GM12873 (cell line): ENCODE data around the gene ITM2C.

Experiments used
- TF ChIP-seq, protein P1 (sequence below): IDR thresholded peaks from 2 replicates; pipeline ENCODE4 v1.5.1; 2012; ENCODE audit warnings: low read depth, mild to moderate bottlenecking, moderate library complexity, low read length, control low read depth; ENCODE audit not compliant: insufficient read depth; ENCODE audit errors: missing control alignments

ITM2C gene

GRCh38 chr2:230824406-230824978 is 40.2 kb upstream of the ITM2C start:
- TF ChIP-seq, protein P1, sequence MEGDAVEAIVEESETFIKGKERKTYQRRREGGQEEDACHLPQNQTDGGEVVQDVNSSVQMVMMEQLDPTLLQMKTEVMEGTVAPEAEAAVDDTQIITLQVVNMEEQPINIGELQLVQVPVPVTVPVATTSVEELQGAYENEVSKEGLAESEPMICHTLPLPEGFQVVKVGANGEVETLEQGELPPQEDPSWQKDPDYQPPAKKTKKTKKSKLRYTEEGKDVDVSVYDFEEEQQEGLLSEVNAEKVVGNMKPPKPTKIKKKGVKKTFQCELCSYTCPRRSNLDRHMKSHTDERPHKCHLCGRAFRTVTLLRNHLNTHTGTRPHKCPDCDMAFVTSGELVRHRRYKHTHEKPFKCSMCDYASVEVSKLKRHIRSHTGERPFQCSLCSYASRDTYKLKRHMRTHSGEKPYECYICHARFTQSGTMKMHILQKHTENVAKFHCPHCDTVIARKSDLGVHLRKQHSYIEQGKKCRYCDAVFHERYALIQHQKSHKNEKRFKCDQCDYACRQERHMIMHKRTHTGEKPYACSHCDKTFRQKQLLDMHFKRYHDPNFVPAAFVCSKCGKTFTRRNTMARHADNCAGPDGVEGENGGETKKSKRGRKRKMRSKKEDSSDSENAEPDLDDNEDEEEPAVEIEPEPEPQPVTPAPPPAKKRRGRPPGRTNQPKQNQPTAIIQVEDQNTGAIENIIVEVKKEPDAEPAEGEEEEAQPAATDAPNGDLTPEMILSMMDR = peak; percentile 69

GRCh38 chr2:230825354-230825753 is 39.4 kb upstream of the ITM2C start:
- TF ChIP-seq, protein P1 = no peak

GRCh38 chr2:230827774-230828271 is 36.9 kb upstream of the ITM2C start:
- TF ChIP-seq, protein P1 = no peak

DNA sequence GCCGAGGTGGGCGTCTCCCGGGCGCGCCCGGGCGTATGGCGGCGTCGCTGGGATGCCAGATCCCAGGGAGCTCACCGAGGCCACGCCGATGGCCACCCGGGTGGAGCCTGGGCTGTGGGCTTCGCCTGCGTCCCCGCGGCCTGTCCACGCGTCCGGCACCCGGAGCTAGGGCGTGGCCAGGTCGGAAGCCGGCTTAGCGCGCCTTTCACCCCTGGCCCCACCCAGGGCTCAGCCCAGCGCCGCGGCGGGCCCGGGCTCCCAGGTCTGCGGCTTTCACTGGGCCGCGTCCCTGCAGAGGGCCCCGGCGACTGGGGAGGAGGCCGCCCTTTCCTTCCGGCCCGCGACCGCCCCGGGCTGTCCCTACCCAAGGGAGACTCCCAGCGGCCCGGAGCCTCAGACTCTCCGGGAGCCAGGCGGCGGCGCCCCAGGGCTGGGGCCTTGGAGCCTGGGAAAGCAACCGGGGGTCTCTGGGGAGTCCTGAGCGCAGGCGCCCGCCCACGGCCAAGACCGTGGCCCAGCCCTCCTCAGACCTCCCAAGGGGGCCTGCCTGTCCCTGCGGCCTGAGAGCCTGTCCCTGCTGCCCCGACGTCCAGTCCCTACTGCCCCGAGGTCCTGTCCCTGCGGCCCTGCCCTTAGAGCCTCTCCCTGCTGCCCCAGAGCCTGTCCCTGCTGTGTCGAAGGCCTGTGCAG is 36.3 kb upstream of the ITM2C start:
- TF ChIP-seq, protein P1 = no peak

DNA sequence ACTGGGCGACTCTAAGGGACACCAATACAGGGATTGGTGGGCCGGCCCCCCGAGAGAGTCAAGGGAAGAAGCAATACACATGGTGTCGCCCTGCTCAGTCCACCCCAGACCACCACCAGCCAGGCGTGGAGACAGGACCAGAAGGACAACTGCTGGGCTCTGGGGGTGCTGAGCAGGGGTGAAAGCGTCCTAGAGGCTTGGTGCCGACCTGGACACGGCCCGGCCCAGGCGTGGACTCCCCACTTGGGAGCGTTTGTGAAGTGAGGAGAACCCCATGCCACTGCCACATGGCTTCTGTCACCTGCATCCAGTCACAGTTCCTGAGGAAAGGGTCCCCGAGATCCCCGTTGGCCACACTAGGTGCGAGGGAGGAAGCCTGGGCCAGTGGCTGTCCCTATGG is 35.4 kb upstream of the ITM2C start:
- TF ChIP-seq, protein P1 = no peak

- TF ChIP-seq, protein P1 = no peak
These were observed 34.8 kb upstream of the ITM2C start for GRCh38 chr2:230829959-230830358.

- TF ChIP-seq, protein P1 = no peak
These were observed 34.3 kb upstream of the ITM2C start for GRCh38 chr2:230830428-230830827.
